T-helper 22 cell (primary cell): ENCODE measurements around the gene SBF2.

Source experiments
- DNase-seq: peaks from one replicate; pipeline ENCODE4 v3.0.0-alpha.2; 2020; ENCODE audit warnings: low read depth

The SBF2 gene

GRCh38 chr11:9806946-9807687, 486.9 kb downstream of the SBF2 start:
- no peak for DNase-seq

GRCh38 chr11:9804419-9804902, 489.6 kb downstream of the SBF2 start:
- DNase-seq: no peak

DNA sequence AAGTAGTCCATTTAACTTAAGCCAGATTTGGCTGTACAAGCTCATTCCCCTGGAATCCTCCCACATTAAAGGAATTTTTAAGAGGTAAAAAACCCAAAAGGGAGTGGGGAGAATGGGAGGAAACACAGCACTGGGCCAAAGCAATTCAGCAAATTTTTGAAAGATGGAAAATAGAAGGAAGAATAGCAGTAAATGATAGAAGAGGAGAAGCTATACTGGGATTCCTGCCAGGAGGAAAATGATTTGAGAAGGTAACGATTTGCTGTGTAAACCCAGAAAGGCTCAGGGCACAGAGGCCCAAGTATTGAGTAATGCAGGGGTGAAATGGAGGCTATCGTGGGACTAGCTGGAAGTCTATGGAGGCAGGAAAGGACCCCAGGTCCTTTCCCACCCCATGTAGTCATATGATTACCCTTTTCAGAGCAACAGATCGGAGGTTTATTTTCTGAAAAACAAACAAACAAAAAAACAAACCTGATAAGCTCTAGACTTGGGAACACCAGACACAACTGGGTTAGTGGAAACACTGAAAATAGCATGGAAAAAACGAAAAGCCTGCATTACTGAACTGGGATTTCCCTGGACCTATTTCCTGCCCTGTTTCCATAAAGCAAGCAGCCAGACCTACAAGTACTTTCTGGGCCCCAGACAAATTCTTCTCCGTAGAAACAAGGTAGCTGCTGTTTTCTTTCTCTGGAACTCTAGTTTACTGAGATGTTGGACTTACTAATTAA, 490.2 kb downstream of the SBF2 start:
- no peak for DNase-seq

DNA sequence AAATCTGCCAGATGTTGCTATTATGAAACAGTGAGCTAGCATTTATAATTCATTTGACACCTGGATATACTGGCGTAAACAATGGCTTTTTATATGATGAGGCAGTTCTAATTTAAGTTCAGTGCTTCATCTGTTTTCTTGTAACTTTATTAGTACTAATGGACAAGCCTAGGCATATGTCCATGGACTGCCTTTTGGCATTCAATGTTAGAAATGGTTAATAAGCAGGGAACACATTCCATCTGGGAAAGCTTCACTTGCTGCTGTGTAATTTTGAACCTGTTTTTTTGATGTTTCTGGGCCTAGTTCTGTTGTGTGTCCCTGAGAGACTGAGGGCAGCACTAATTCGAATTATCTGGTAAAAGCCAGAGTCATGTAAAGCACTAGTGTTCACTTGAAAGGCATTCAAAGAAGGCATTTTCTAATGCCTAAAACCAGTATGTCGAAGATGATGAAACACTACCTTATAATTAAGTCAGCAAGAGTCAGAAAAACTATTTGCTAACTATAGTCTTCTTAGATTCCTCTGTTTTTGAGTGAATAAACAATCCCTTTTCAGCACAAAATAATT, 491.6 kb downstream of the SBF2 start:
- no peak for DNase-seq

GRCh38 chr11:9799886-9800285, 494.1 kb downstream of the SBF2 start:
- DNase-seq: no peak

- no peak for DNase-seq
Observed at GRCh38 chr11:9797300-9797699, 496.7 kb downstream of the SBF2 start.

- DNase-seq: no peak
Observed at GRCh38 chr11:9796854-9797253, 497.2 kb downstream of the SBF2 start.

DNA sequence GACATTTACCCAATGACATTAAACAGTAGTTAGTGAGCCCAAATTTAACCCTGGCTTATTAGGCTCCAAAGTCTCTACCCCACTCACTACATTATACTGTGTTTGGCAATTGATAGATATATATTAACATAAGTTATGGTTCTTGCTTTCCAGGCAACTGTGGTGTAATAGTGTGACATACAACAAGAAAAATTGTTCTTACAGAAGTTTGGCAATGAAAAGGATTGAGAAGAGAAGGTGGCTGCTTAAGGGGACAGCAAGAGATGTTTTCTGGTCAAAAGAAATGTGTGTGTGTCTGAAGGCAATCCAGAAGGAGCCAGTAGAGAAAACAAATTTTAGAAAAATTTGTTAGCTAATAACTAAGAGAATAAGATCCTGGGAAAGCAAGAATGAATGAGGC, 497.8 kb downstream of the SBF2 start:
- no peak for DNase-seq

- no peak for DNase-seq
Observed at GRCh38 chr11:9790703-9791102, 503.3 kb downstream of the SBF2 start.

- no peak for DNase-seq
Observed at GRCh38 chr11:9789910-9790309, 504.1 kb downstream of the SBF2 start.

DNA sequence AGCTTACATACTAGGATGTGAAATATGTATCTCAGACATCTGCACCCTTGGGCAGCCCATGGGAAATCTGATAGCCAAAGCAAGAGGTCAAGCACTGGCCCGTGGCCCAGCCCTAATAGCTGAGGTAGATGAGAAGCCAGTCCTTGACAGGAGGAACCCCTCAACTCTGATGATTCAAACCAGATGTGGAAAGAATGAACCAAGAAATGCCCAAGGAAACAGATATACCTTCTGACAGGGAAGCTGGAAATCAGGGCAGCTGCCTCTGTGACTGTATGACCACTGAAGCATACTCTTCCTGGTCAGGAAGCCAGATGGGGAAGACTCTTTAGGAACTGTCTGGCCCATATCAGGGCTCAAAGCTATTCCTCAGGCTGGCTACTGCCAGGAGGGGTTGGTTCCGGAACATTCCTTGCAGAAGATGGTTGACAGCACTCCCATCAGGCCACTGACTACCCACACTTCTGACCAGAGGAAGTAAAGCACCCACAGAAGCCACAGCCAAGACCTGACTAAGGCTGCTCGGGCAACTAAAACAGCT, 506.0 kb downstream of the SBF2 start:
- no peak for DNase-seq

GRCh38 chr11:9787260-9787659, 506.8 kb downstream of the SBF2 start:
- no peak for DNase-seq

- DNase-seq: no peak
Observed at GRCh38 chr11:9784602-9785315, 509.3 kb downstream of the SBF2 start.

- no peak for DNase-seq
Observed at GRCh38 chr11:9783986-9784385, 510.0 kb downstream of the SBF2 start.

DNA sequence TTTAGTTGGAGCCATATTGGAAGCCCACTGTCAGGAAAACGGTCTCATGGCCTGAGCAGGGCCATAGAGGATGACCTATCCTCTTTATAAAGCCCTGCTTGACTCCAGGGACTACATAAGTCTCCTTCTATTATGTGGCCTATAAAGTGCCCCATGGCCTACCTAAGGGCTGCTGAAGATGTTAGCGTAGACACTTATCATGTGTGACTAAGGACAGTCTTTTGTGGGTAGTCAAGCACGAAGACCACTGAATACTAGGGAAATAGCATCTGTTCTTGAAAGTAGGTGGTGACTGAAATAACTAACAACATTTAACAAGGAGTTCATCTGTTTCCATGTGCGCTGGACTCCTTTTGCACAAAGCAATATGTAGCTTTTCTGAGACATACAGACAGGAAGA, 513.1 kb downstream of the SBF2 start:
- DNase-seq: no peak

GRCh38 chr11:9777525-9777924, 516.5 kb downstream of the SBF2 start:
- DNase-seq: no peak

DNA sequence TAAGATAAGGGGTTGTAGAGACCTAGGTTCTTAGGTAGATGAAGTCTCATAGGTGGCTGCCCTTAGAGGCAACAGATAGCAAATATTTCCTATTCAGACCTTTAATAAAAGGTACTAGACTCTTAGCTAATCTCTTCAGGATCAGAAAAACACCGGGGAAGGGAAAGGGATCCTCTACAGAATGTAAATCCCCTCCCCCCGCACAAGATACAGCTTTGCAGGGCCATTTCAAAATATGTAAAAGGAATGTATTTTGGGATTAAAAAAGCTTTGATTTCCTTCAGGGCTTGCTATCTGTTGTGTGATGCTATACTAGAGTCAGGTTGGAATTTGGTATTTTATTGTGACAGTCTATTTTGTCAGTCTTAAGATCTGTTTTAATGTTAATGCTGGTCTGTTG, 517.0 kb downstream of the SBF2 start:
- DNase-seq: no peak

GRCh38 chr11:9776203-9776602, 517.8 kb downstream of the SBF2 start:
- no peak for DNase-seq

- DNase-seq: no peak
Observed at GRCh38 chr11:9775398-9775779, 518.6 kb downstream of the SBF2 start.

- DNase-seq: no peak
Observed at GRCh38 chr11:9774591-9775397, 519.2 kb downstream of the SBF2 start.

GRCh38 chr11:9774109-9774508, 519.9 kb downstream of the SBF2 start:
- no peak for DNase-seq
